Raji (cell line): Measurements from ENCODE around the gene SMURF1.

Source experiments
- POLR2A ChIP-seq: IDR thresholded peaks from 2 replicates; pipeline ENCODE4 v1.6.1; 2011; ENCODE audit warnings: low read depth, low read length, control low read depth; ENCODE audit not compliant: insufficient read depth

SMURF1 gene

DNA sequence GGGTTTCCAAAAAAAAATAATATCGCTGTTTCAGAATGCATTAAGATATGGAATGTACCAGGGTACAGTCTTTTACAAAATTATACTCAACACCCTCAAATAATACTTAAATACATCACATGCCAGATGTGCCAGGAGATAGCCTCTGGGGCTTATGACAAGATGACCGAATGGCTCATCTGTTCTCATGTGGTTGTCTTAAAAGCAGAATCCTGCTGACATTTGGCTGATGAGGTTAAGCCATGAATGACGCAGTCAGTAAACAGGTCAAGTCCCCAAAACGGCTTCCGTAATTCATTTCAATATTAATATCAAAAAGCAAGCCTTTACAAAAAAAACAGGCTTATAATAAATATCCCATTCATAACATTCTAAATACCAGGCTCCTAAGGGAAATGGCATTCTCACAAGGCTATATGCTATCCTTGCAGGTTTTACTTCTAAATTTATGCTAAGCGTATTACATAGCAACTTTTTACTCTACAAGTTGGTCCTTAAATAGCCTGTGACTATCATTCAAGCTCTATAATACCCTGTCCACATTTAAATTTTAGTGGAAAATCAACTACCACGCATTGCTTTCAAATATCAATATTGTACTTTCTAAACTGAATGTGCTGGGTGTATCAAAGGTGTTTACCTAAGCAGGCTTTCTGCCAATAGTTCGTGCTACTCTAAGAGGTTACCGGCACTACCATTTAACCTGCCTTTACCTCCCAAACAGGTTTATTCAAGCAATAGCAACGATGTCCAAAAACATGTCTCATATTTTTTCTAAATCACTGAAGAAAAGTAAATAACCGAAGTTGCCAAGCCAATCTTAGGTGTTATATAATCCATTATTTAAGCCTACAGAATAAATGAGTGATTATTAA is 15.6 kb downstream of the SMURF1 start:
- TF ChIP-seq POLR2A: no peak

DNA sequence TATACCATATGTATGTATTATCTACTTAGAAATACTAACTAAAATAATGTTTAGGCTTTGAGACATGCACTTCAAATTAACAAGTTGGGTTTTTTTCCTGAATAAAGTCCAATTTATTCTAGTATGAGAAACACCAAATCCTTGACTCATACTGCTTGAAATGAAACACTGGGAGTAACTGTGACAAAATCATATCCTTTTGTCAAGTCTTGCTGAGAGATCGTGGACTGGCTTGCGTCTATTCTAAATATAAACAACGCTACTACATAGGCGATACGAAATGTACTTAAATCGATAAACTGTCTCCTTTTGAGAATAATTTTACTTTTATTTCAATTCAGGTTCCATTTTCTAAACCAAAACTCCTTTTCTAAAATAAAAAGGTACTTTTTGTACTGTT is 16.3 kb downstream of the SMURF1 start:
- TF ChIP-seq POLR2A: no peak

DNA sequence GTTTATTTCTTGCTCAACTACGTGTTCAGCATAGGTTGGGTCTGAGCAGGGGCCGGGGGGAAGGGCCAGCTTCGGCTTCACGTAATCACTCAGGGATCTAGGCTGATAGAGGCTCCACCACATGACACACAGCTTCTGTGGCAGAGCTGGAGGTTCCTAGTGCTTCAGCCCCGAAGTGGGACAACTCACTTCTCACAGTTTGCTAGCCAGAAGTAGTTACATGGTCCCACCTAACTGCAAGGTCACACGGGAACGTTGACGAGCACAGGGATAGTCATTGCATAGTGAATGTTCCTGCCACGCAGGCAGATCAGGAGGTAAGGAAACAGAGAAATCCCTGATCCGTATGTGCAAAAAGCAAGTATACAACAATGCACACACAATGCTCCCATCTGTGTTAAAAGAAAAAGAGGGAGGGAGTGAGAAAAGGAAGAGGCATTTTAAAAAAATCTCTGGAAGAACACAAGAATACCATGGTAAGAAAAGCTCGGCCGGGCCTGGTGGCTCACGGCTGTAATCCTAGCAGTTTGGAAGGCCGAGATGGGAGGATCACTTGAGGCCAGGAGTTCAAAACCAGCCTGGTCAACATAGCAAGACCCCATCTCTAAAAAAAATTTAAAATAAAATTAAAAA is 16.9 kb downstream of the SMURF1 start:
- no peak for TF ChIP-seq POLR2A

DNA sequence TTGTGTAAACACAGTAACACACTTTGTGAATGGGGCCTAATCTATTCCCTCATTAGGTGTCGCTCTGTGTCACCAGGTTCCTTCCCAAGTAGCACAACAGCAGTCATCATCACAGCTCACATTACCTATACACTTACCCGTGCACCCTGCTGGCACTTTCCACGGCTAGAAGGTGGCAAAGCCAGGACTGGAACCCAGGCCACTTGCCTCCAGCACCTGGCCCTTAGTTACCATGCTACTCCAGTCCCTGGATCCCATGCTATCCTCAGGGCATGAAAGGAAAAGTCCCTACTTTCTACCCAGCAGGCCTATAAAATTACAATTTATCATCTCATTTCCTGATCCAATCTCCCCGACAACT is 18.4 kb downstream of the SMURF1 start:
- TF ChIP-seq POLR2A: no peak

DNA sequence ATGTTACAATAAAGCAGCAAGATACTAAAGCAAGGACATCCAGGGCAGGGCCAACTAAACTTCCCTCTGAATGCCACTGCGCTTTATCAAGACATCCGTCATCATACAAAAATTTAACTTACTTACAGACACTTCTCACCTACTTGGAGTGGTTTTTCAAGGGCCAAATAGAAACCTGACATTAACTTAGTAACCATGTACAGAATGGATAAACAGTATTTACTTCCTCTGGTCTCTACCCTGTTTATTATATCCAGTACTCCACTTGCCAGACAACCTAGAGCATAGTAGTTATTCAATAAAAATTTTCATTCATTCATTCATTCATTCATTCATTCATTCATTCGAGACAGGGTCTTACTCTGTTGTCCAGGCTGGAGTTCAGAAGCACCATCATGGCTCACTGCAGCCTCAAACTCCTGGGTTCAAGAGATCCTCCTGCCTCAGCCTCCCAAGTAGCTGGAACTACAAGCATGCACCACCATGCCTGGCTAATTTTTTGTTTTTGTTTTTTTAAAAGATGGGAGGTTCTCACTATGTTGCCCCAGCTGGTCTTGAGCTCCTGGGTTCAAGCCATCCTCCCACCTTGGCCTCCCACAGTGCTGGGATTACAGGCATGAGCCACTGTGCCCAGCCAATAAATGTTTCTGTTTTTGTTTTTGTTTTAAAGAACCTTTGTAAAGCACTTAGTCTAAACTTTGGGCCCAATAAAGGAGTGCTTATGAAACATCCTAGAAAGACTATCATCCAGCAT is 19.0 kb downstream of the SMURF1 start:
- no peak for TF ChIP-seq POLR2A

DNA sequence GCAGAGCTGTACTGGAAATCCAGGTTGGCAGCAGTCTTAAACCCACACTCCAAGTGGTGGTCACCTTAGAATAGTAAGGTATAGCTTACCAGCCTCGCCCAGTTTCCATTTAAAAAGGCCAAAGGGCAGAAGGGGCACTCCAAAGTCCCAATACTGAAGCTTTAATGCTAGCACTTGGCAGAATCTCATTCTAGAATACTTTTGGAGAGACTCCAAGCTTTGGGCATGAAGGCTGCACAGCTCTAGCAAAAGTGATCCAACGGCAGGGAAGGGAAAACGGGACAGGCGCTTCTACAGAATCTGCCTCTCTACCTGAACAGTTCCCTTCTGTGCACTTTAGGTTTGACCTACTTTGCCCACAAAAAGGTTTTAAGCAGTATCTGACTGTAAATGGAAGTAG is 19.7 kb downstream of the SMURF1 start:
- no peak for TF ChIP-seq POLR2A

DNA sequence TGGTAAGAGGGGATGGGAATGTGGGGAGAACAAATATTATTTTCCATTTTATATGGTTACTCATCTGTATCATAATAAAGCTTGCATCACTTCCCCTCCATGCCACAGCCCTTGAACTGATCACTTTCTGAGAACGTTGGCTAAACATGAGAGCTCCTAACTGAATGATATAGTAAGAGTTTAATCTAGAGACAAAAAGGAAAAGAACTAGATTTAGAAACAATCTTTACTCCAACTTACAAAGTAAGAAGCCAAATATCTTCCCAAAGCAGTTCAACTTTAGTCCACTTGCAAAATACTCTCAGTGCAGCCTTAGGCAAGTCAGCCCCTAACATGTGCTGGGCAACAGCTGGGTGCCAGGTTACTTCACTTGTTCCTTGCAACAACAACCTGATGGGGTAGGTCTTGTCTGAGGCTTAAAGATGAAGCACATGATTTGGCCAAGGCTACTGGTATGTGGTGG is 20.3 kb downstream of the SMURF1 start:
- no peak for TF ChIP-seq POLR2A

DNA sequence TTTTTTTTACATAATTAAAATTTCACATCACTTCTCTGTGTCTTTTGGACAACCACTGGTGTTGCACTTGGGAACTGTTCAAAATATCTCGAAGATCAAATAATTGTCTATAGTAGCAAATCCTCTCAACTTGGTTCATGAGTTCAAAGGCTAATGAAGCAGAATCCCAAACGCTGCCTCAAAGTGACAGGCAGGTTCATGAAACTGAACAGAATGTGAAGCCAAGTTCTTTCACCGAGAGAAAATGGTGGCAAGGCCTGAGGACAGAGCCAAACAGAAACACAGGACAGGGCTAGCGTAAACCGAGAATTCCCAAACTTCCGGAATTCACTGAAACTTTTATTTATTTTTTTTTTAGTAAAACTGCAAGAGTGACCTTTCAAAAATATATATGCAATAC is 21.1 kb downstream of the SMURF1 start:
- TF ChIP-seq POLR2A: no peak

DNA sequence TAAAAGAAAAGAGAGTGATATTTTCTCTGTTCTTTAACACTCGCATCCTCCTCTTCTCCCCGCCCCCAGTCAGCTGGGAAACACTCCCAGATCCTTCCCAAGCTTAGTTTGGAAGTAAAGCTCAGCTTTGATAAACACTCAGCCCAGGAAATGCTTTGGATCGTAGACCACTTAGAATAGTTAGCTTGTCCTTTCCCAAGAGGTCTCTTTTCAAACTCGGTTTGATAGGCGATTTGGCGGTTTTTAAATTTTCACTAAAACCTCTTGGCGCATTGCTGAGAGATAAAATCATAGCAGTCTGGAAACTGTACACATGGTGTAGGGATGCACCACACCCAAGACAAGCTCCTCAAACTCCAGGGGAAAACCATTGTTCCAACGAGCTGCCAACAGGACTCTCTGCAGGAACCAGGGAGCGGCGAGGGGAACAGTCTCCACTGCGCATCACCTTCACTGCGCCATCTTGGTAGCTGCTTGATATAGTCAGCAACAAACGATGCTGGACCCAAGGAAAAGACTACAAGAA is 22.3 kb downstream of the SMURF1 start:
- TF ChIP-seq POLR2A: no peak

GRCh38 chr7:99120916-99121315 is 23.0 kb downstream of the SMURF1 start:
- no peak for TF ChIP-seq POLR2A

GRCh38 chr7:99120501-99120900 is 23.4 kb downstream of the SMURF1 start:
- TF ChIP-seq POLR2A: no peak

DNA sequence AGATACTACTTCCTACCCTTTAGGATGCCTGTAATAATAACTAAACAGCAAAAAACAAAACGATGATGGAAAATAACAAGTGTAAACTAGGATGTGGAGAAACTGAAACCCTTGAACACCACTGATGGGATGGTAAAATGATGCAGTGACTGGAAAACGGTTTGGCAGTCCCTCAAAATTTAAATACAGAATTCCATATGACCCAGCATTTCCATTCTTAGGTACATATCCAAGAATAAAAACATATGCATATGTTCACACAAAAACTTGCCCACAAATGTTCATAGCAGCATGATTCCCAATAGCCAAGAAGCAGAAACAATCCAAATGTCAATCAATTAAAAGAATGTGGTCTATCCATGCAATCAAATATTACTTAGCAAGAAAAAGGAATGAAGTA is 25.8 kb downstream of the SMURF1 start:
- no peak for TF ChIP-seq POLR2A

GRCh38 chr7:99116144-99116543 is 27.8 kb downstream of the SMURF1 start:
- TF ChIP-seq POLR2A: no peak

DNA sequence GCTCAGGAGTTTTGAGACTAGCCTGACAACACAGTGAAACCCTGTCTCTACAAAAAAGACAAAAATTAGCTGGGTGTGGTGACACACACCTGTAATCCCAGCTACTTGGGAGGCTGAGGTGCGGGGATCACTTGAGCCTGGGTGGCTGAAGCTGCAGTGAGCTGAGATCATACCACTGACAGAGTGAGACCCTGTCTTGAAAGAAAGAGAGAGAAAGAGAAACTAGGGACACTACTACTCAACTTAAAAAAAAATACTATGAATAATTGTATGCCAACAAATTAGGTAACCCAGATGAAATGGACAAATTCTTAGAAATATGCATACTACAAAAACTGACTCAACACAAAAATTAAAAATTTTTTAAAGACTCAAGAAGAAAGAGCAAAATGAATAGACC is 28.5 kb downstream of the SMURF1 start:
- no peak for TF ChIP-seq POLR2A

DNA sequence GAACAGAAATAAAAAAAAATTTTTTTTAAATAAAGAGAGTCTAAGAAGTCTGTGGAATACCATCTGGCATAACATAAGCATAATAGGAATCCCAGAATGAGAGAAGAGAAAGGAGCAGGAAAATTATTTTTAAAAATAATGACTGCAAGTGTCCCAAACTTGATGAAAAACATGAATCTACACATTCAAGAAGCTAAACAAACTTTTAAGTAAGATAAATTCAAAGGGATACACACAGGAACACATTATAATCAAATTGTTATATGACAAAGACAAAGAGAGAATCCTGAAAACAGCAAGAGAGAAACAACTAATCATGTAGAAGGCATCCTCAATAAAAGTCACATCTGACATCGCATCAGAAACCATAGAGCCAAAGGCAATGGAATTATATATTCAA is 30.9 kb downstream of the SMURF1 start:
- no peak for TF ChIP-seq POLR2A
